Stimulated activated CD8-positive, alpha-beta memory T cell treated with anti-CD3 and anti-CD28 coated beads, Interleukin-4, amount 100 ng/mL, for 4 hours (primary cell): ENCODE data around the gene UBE2F.
"Not testable (repeated sequence)": the region's sequence is repeated elsewhere in the genome, so short reads cannot be mapped to it uniquely, and the experiment has no call there.

Experiments used
- DNase-seq, 2 donors: peaks; one replicate each; pipeline ENCODE4 v3.0.0-alpha.2; 2020; ENCODE audit warnings: low read depth in 2 of 2, low spot score in 1 of 2

UBE2F gene

GRCh38 chr2:238043851-238044250 lies 77.0 kb downstream of the UBE2F start:
- no peak for DNase-seq

GRCh38 chr2:238045575-238045974 lies 78.8 kb downstream of the UBE2F start:
- DNase-seq = no peak

GRCh38 chr2:238046725-238047270 lies 80.0 kb downstream of the UBE2F start:
- DNase-seq = no peak

GRCh38 chr2:238053191-238053776 lies 86.5 kb downstream of the UBE2F start:
- no peak for DNase-seq

GRCh38 chr2:238055841-238056240 lies 89.0 kb downstream of the UBE2F start:
- DNase-seq = no peak

- DNase-seq = not testable (repeated sequence)
Measured at GRCh38 chr2:238057696-238058575, 91.1 kb downstream of the UBE2F start.

- no peak for DNase-seq
Measured at GRCh38 chr2:238059505-238059904, 92.7 kb downstream of the UBE2F start.

- DNase-seq = no peak
Measured at GRCh38 chr2:238060096-238060541, 93.3 kb downstream of the UBE2F start.

- DNase-seq = peak; percentile 89 to 97
Measured at GRCh38 chr2:238060542-238061314, 93.9 kb downstream of the UBE2F start, which contains the start of gene SCLY. SCLY (plus strand) TSS chr2:238061001; CDS start chr2:238061055, 54 bp downstream.

- DNase-seq = no peak
Measured at GRCh38 chr2:238061315-238062202, 94.7 kb downstream of the UBE2F start.

GRCh38 chr2:238063414-238064189 lies 96.8 kb downstream of the UBE2F start:
- DNase-seq = no peak

- no peak for DNase-seq
Measured at GRCh38 chr2:238064376-238064775, 97.6 kb downstream of the UBE2F start.

- no peak for DNase-seq
Measured at GRCh38 chr2:238065071-238065846, 98.4 kb downstream of the UBE2F start.

GRCh38 chr2:238066218-238066617 lies 99.4 kb downstream of the UBE2F start:
- DNase-seq = no peak

- not testable (repeated sequence) for DNase-seq
Measured at GRCh38 chr2:238066718-238067117, 99.9 kb downstream of the UBE2F start.

GRCh38 chr2:238067939-238068338 lies 101.1 kb downstream of the UBE2F start:
- DNase-seq = no peak

GRCh38 chr2:238069021-238069709 lies 102.4 kb downstream of the UBE2F start:
- no peak for DNase-seq

- DNase-seq = no peak
Measured at GRCh38 chr2:238069877-238070276, 103.1 kb downstream of the UBE2F start.
